Measurements from ENCODE around the gene PPT2. TPM values are rescaled to one million over a fixed set of nuclear protein-coding genes. Genes with fewer than 3 reads are reported as not detected.

PPT2 gene
- total RNA-seq, 4 donors from 2014 or later, result 13.1 to 80.0 (median 28.1) TPM

GRCh38 chr6:32108094-32108627 is 45.8 kb upstream of the PPT2 start:
- Histone ChIP-seq H3K36me3 (no peaks in the 10 kb centered on the region), H3K4me3 (peak overlapping the region in 3 of 4 donors; percentile 3 to 38 (median 23)), H3K27me3 (peaks cover 3% of the 10 kb centered on the region), H3K9me3 (no peaks in the 10 kb centered on the region), H3K27ac (peak overlapping the region; percentile 74 to 78 (median 74)), H3K4me1 (peaks cover 14 to 39% (median 24%) of the 10 kb centered on the region in 4 donors)
- WGBS, 2 donors (ENCODE audit: low coverage in 1 of 2), result 3% methylated on average over 15 of the region's 15 CpGs; no CpG with 5 or more reads in 1 of the 2 donors
- intact Hi-C loops (cut with DNase I; ENCODE audit: low total_unique reads) (no loop called here), in situ Hi-C loops (cut with MboI; ENCODE audit: low pct_ligation_motif_present in 1 of 4, low pct_unique_long_range_greater_than_20kb in 1 of 4, low sequenced_read_pairs in 3 of 4) (no loop called here)
- TF ChIP-seq POLR2AphosphoS5 (IDR thresholded peaks at IDR 0.05) (peak; percentile 14 to 31 (median 29)), POLR2A (IDR thresholded peaks at IDR 0.05) (no peak)
- DNase-seq, result peak; percentile 48

- Histone ChIP-seq H3K27ac (peak overlapping the region; percentile 74 to 78 (median 74)), H3K36me3 (no peaks in the 10 kb centered on the region), H3K4me1 (peaks cover 16 to 45% (median 28%) of the 10 kb centered on the region in 4 donors), H3K27me3 (peaks cover 3% of the 10 kb centered on the region), H3K9me3 (no peaks in the 10 kb centered on the region), H3K4me3 (peak overlapping the region in 3 of 4 donors; percentile 3 to 38 (median 23))
- WGBS, 2 donors (ENCODE audit: low coverage in 1 of 2), result 0 to 50% methylated on average over 1 to 6 of the region's 6 CpGs
- in situ Hi-C loops (cut with MboI; ENCODE audit: low pct_ligation_motif_present in 1 of 4, low pct_unique_long_range_greater_than_20kb in 1 of 4, low sequenced_read_pairs in 3 of 4), result no loop called here
- no peak for TF ChIP-seq POLR2AphosphoS5 (IDR thresholded peaks at IDR 0.05)
- no peak for TF ChIP-seq EP300 (IDR thresholded peaks at IDR 0.05; ENCODE audit: low read depth)
- TF ChIP-seq POLR2A (IDR thresholded peaks at IDR 0.05), result no peak
- no peak for TF ChIP-seq CTCF (IDR thresholded peaks at IDR 0.05)
- DNase-seq, result no peak
- intact Hi-C loops (cut with DNase I; ENCODE audit: low total_unique reads), result no loop called here
Measured at GRCh38 chr6:32108727-32109113, 45.2 kb upstream of the PPT2 start.

GRCh38 chr6:32109114-32109764 is 44.7 kb upstream of the PPT2 start, which contains the start of gene TNXB:
TNXB (minus strand) TSS chr6:32109338; CDS start chr6:32098198, 11,140 bp downstream.
- in situ Hi-C loops (cut with MboI; ENCODE audit: low pct_ligation_motif_present in 1 of 4, low pct_unique_long_range_greater_than_20kb in 1 of 4, low sequenced_read_pairs in 3 of 4), result no loop called here
- intact Hi-C loops (cut with DNase I; ENCODE audit: low total_unique reads), result no loop called here
- DNase-seq, result peak; percentile 35
- TF ChIP-seq EP300 (IDR thresholded peaks at IDR 0.05; ENCODE audit: low read depth), result no peak
- TF ChIP-seq POLR2AphosphoS5 (IDR thresholded peaks at IDR 0.05), result peak; percentile 58 to 83 (median 61)
- peak; percentile 50 for TF ChIP-seq POLR2A (IDR thresholded peaks at IDR 0.05)
- TF ChIP-seq CTCF (IDR thresholded peaks at IDR 0.05), result no peak
- Histone ChIP-seq H3K9me3 (no peaks in the 10 kb centered on the region), H3K36me3 (no peaks in the 10 kb centered on the region), H3K27ac (peak within 1 kb of the TSS; percentile 74 to 78 (median 74)), H3K4me1 (peaks cover 16 to 50% (median 30%) of the 10 kb centered on the region in 4 donors), H3K27me3 (peaks cover 2% of the 10 kb centered on the region), H3K4me3 (peak within 1 kb of the TSS in 3 of 4 donors; percentile 3 to 38 (median 23))
- 10 to 15% methylated on average over 2 to 12 of the region's 12 CpGs for WGBS, 2 donors (ENCODE audit: low coverage in 1 of 2)

GRCh38 chr6:32109765-32110160 is 44.2 kb upstream of the PPT2 start:
- in situ Hi-C loops (cut with MboI; ENCODE audit: low pct_ligation_motif_present in 1 of 4, low pct_unique_long_range_greater_than_20kb in 1 of 4, low sequenced_read_pairs in 3 of 4) (no loop called here), intact Hi-C loops (cut with DNase I; ENCODE audit: low total_unique reads) (no loop called here)
- Histone ChIP-seq H3K4me3 (no peak overlapping the region), H3K27ac (peak overlapping the region; percentile 28 to 78 (median 62)), H3K36me3 (no peaks in the 10 kb centered on the region), H3K27me3 (no peaks in the 10 kb centered on the region), H3K9me3 (no peaks in the 10 kb centered on the region), H3K4me1 (peaks cover 16 to 53% (median 31%) of the 10 kb centered on the region in 4 donors)
- no peak for DNase-seq
- no peak for TF ChIP-seq POLR2A (IDR thresholded peaks at IDR 0.05)
- no peak for TF ChIP-seq EP300 (IDR thresholded peaks at IDR 0.05; ENCODE audit: low read depth)
- TF ChIP-seq POLR2AphosphoS5 (IDR thresholded peaks at IDR 0.05), result no peak
- no peak for TF ChIP-seq CTCF (IDR thresholded peaks at IDR 0.05)
- 69% methylated on average over 6 of the region's 6 CpGs; no CpG with 5 or more reads in 1 of the 2 donors for WGBS, 2 donors (ENCODE audit: low coverage in 1 of 2)
